ENCODE results near the gene C1QL2. TPM values are rescaled to one million over a fixed set of nuclear protein-coding genes. Genes with fewer than 3 reads are reported as not detected.

C1QL2 gene
- polyA plus RNA-seq, 4 donors = not detected

GRCh38 chr2:119156105-119156890 lies 2.3 kb downstream of the C1QL2 start:
- FAIRE-seq (no peak), DNase-seq (no peak)
- no peak overlapping the region for H3K27ac ChIP-seq (ENCODE audit: low read depth in 1 of 3, low read length in 2 of 3)
- H3K4me3 ChIP-seq (ENCODE audit: low read depth in 1 of 3, low read length in 3 of 3) = no peak overlapping the region
- 3 to 8% (median 4%) methylated on average over 38 to 40 of the region's 40 CpGs for WGBS, 3 donors
- H3K4me1 ChIP-seq (ENCODE audit: control insufficient read depth in 3 of 3, insufficient read depth in 2 of 3, low read depth in 1 of 3, low read length in 2 of 3) = no peaks in the 10 kb centered on the region
- H3K9me3 ChIP-seq (ENCODE audit: control insufficient read depth in 2 of 2, insufficient read depth in 1 of 2, low read depth in 1 of 2, low read length in 1 of 2) = no peaks in the 10 kb centered on the region
- no peaks in the 10 kb centered on the region for H3K36me3 ChIP-seq (ENCODE audit: control insufficient read depth in 3 of 3, insufficient read depth in 2 of 3, low read depth in 1 of 3, low read length in 3 of 3)
- peaks cover 17 to 90% (median 34%) of the 10 kb centered on the region in 3 donors for H3K27me3 ChIP-seq (ENCODE audit: control insufficient read depth in 3 of 3, insufficient read depth in 3 of 3, low read length in 3 of 3)

GRCh38 chr2:119155633-119156032 lies 2.9 kb downstream of the C1QL2 start:
- Histone ChIP-seq H3K27ac (ENCODE audit: low read depth in 1 of 3, low read length in 2 of 3) (no peak overlapping the region), H3K4me3 (ENCODE audit: low read depth in 1 of 3, low read length in 3 of 3) (no peak overlapping the region), H3K36me3 (ENCODE audit: control insufficient read depth in 3 of 3, insufficient read depth in 2 of 3, low read depth in 1 of 3, low read length in 3 of 3) (no peaks in the 10 kb centered on the region), H3K27me3 (ENCODE audit: control insufficient read depth in 3 of 3, insufficient read depth in 3 of 3, low read length in 3 of 3) (peaks cover 17 to 89% (median 34%) of the 10 kb centered on the region in 3 donors), H3K4me1 (ENCODE audit: control insufficient read depth in 3 of 3, insufficient read depth in 2 of 3, low read depth in 1 of 3, low read length in 2 of 3) (no peaks in the 10 kb centered on the region), H3K9me3 (ENCODE audit: control insufficient read depth in 2 of 2, insufficient read depth in 1 of 2, low read depth in 1 of 2, low read length in 1 of 2) (no peaks in the 10 kb centered on the region)
- no peak for DNase-seq
- FAIRE-seq = no peak
- 4 to 13% (median 12%) methylated on average over 13 of the region's 13 CpGs for WGBS, 3 donors

- no peaks in the 10 kb centered on the region for H3K9me3 ChIP-seq (ENCODE audit: control insufficient read depth in 2 of 2, insufficient read depth in 1 of 2, low read depth in 1 of 2, low read length in 1 of 2)
- peaks cover 17 to 85% (median 34%) of the 10 kb centered on the region in 3 donors for H3K27me3 ChIP-seq (ENCODE audit: control insufficient read depth in 3 of 3, insufficient read depth in 3 of 3, low read length in 3 of 3)
- H3K27ac ChIP-seq (ENCODE audit: low read depth in 1 of 3, low read length in 2 of 3) = no peak overlapping the region
- no peak for DNase-seq
- no peaks in the 10 kb centered on the region for H3K4me1 ChIP-seq (ENCODE audit: control insufficient read depth in 3 of 3, insufficient read depth in 2 of 3, low read depth in 1 of 3, low read length in 2 of 3)
- 28 to 43% (median 34%) methylated on average over 9 of the region's 9 CpGs for WGBS, 3 donors
- H3K36me3 ChIP-seq (ENCODE audit: control insufficient read depth in 3 of 3, insufficient read depth in 2 of 3, low read depth in 1 of 3, low read length in 3 of 3) = no peaks in the 10 kb centered on the region
- FAIRE-seq = no peak
- no peak overlapping the region for H3K4me3 ChIP-seq (ENCODE audit: low read depth in 1 of 3, low read length in 3 of 3)
These were observed 4.5 kb downstream of the C1QL2 start for GRCh38 chr2:119154076-119154475.

GRCh38 chr2:119149611-119150010 lies 8.9 kb downstream of the C1QL2 start:
- Histone ChIP-seq H3K9me3 (ENCODE audit: control insufficient read depth in 2 of 2, insufficient read depth in 1 of 2, low read depth in 1 of 2, low read length in 1 of 2) (no peaks in the 10 kb centered on the region), H3K36me3 (ENCODE audit: control insufficient read depth in 3 of 3, insufficient read depth in 2 of 3, low read depth in 1 of 3, low read length in 3 of 3) (no peaks in the 10 kb centered on the region), H3K4me3 (ENCODE audit: low read depth in 1 of 3, low read length in 3 of 3) (no peak overlapping the region), H3K27ac (ENCODE audit: low read depth in 1 of 3, low read length in 2 of 3) (no peak overlapping the region), H3K4me1 (ENCODE audit: control insufficient read depth in 3 of 3, insufficient read depth in 2 of 3, low read depth in 1 of 3, low read length in 2 of 3) (no peaks in the 10 kb centered on the region), H3K27me3 (ENCODE audit: control insufficient read depth in 3 of 3, insufficient read depth in 3 of 3, low read length in 3 of 3) (peaks cover 0 to 48% (median 14%) of the 10 kb centered on the region in 3 donors)
- FAIRE-seq (no peak), DNase-seq (no peak)
- 55 to 67% (median 63%) methylated on average over 6 of the region's 6 CpGs for WGBS, 3 donors

GRCh38 chr2:119147776-119148715 lies 10.5 kb downstream of the C1QL2 start:
- no peak overlapping the region for H3K4me3 ChIP-seq (ENCODE audit: low read depth in 1 of 3, low read length in 3 of 3)
- WGBS, 3 donors = 54 to 64% (median 58%) methylated on average over 11 of the region's 11 CpGs
- no peak for DNase-seq
- no peaks in the 10 kb centered on the region for H3K4me1 ChIP-seq (ENCODE audit: control insufficient read depth in 3 of 3, insufficient read depth in 2 of 3, low read depth in 1 of 3, low read length in 2 of 3)
- H3K9me3 ChIP-seq (ENCODE audit: control insufficient read depth in 2 of 2, insufficient read depth in 1 of 2, low read depth in 1 of 2, low read length in 1 of 2) = no peaks in the 10 kb centered on the region
- H3K27me3 ChIP-seq (ENCODE audit: control insufficient read depth in 3 of 3, insufficient read depth in 3 of 3, low read length in 3 of 3) = peaks cover 0 to 37% (median 6%) of the 10 kb centered on the region in 3 donors
- no peak for FAIRE-seq
- no peaks in the 10 kb centered on the region for H3K36me3 ChIP-seq (ENCODE audit: control insufficient read depth in 3 of 3, insufficient read depth in 2 of 3, low read depth in 1 of 3, low read length in 3 of 3)
- H3K27ac ChIP-seq (ENCODE audit: low read depth in 1 of 3, low read length in 2 of 3) = no peak overlapping the region

- DNase-seq (no peak), FAIRE-seq (no peak)
- Histone ChIP-seq H3K27ac (ENCODE audit: low read depth in 1 of 3, low read length in 2 of 3) (no peak overlapping the region), H3K36me3 (ENCODE audit: control insufficient read depth in 3 of 3, insufficient read depth in 2 of 3, low read depth in 1 of 3, low read length in 3 of 3) (no peaks in the 10 kb centered on the region), H3K9me3 (ENCODE audit: control insufficient read depth in 2 of 2, insufficient read depth in 1 of 2, low read depth in 1 of 2, low read length in 1 of 2) (no peaks in the 10 kb centered on the region), H3K4me1 (ENCODE audit: control insufficient read depth in 3 of 3, insufficient read depth in 2 of 3, low read depth in 1 of 3, low read length in 2 of 3) (no peaks in the 10 kb centered on the region), H3K4me3 (ENCODE audit: low read depth in 1 of 3, low read length in 3 of 3) (no peak overlapping the region), H3K27me3 (ENCODE audit: control insufficient read depth in 3 of 3, insufficient read depth in 3 of 3, low read length in 3 of 3) (peaks cover 0 to 20% (median 0%) of the 10 kb centered on the region in 3 donors)
- WGBS, 3 donors = 88 to 93% (median 92%) methylated on average over 5 of the region's 5 CpGs
These were observed 13.7 kb downstream of the C1QL2 start for GRCh38 chr2:119144806-119145205.

- WGBS, 3 donors = 28 to 52% (median 40%) methylated on average over 11 of the region's 11 CpGs
- Histone ChIP-seq H3K9me3 (ENCODE audit: control insufficient read depth in 2 of 2, insufficient read depth in 1 of 2, low read depth in 1 of 2, low read length in 1 of 2) (no peaks in the 10 kb centered on the region), H3K27me3 (ENCODE audit: control insufficient read depth in 3 of 3, insufficient read depth in 3 of 3, low read length in 3 of 3) (peaks cover 0 to 17% (median 2%) of the 10 kb centered on the region in 3 donors), H3K4me3 (ENCODE audit: low read depth in 1 of 3, low read length in 3 of 3) (no peak overlapping the region), H3K27ac (ENCODE audit: low read depth in 1 of 3, low read length in 2 of 3) (no peak overlapping the region), H3K36me3 (ENCODE audit: control insufficient read depth in 3 of 3, insufficient read depth in 2 of 3, low read depth in 1 of 3, low read length in 3 of 3) (no peaks in the 10 kb centered on the region), H3K4me1 (ENCODE audit: control insufficient read depth in 3 of 3, insufficient read depth in 2 of 3, low read depth in 1 of 3, low read length in 2 of 3) (no peaks in the 10 kb centered on the region)
- DNase-seq (no peak), FAIRE-seq (no peak)
These were observed 15.7 kb downstream of the C1QL2 start for GRCh38 chr2:119142824-119143223.

- H3K27ac ChIP-seq (ENCODE audit: low read depth in 1 of 3, low read length in 2 of 3) = no peak overlapping the region
- H3K9me3 ChIP-seq (ENCODE audit: control insufficient read depth in 2 of 2, insufficient read depth in 1 of 2, low read depth in 1 of 2, low read length in 1 of 2) = no peaks in the 10 kb centered on the region
- DNase-seq (no peak), FAIRE-seq (no peak)
- peaks cover 0 to 12% (median 2%) of the 10 kb centered on the region in 3 donors for H3K27me3 ChIP-seq (ENCODE audit: control insufficient read depth in 3 of 3, insufficient read depth in 3 of 3, low read length in 3 of 3)
- 62 to 69% (median 65%) methylated on average over 11 of the region's 11 CpGs for WGBS, 3 donors
- H3K4me1 ChIP-seq (ENCODE audit: control insufficient read depth in 3 of 3, insufficient read depth in 2 of 3, low read depth in 1 of 3, low read length in 2 of 3) = no peaks in the 10 kb centered on the region
- no peak overlapping the region for H3K4me3 ChIP-seq (ENCODE audit: low read depth in 1 of 3, low read length in 3 of 3)
- no peaks in the 10 kb centered on the region for H3K36me3 ChIP-seq (ENCODE audit: control insufficient read depth in 3 of 3, insufficient read depth in 2 of 3, low read depth in 1 of 3, low read length in 3 of 3)
These were observed 21.0 kb downstream of the C1QL2 start for GRCh38 chr2:119137502-119137901.
